K562 (cell line): Measurements from ENCODE around the gene PSG4. TPM values are rescaled to one million over a fixed set of nuclear protein-coding genes. Genes with fewer than 3 reads are reported as not detected.
"Not testable (repeated sequence)": the region's sequence is repeated elsewhere in the genome, so short reads cannot be mapped to it uniquely, and the experiment has no call there.

ENCODE experiments used
- ATAC-seq: fragments of 200-7000 bp; cut with Tn5 transposase; 3 replicates; pipeline ENCODE4 v1.9.1; 2020; ENCODE audit warnings: moderate library complexity
- BruUV-seq: library from RNA; stranded (reverse); fragments of 400-500 nt; replicated peaks from 2 replicates; lab custom pipeline; 2021; lab: Mats Ljungman, UMichigan
- CTCF ChIA-PET: fragments of 300-600 bp; formaldehyde crosslinking; extraction: SDS; loops from one replicate; lab custom pipeline; 2021; ENCODE audit warnings: low intra/inter-chr PET ratio; lab: Yijun Ruan, JAX
- POLR2A ChIA-PET: fragments of 300-600, 350-650 bp; sonication (Branson Sonifier 250); formaldehyde crosslinking; extraction: SDS; loops from one replicate; lab custom pipeline; 2021; ENCODE audit warnings: antibody characterized with exemption, inconsistent platforms; lab: Yijun Ruan, JAX
- DNase-seq, 4 experiments: peaks; one replicate each; pipeline versions ENCODE4 v3.0.0 to v3.0.0-alpha.2; 2011 to 2018; ENCODE audit warnings: low spot score in 3 of 4, mixed read lengths in 3 of 4; ENCODE audit errors: extremely low read depth in 1 of 4
- FAIRE-seq: peaks from 2 replicates; lab custom pipeline; 2011; peaks lifted over from hg19 to GRCh38; lab: Jason Lieb, UNC
- H2AFZ ChIP-seq: 2 replicates; pipeline ENCODE4 v1.6.0; 2011; ENCODE audit warnings: low read depth, low read length, control low read depth, inconsistent platforms
- H3K27ac ChIP-seq: fragments of 200-600 bp; 3 replicates; pipeline ENCODE4 v1.8.0; 2011; ENCODE audit warnings: low read depth, mild to moderate bottlenecking, control low read depth, inconsistent platforms, low read length, moderate library complexity, mixed read lengths; ENCODE audit errors: extremely low read depth
- H3K27me3 ChIP-seq, 2 experiments: fragments of 300-600 bp in 1 of 2; 2 replicates in 1 of 2; 3 replicates in 1 of 2; pipeline versions ENCODE4 v1.6.0 to v1.8.0; 2011; ENCODE audit warnings: inconsistent platforms in 2 of 2, low read length in 2 of 2, mild to moderate bottlenecking in 1 of 2, mixed read lengths in 1 of 2, moderate library complexity in 1 of 2; ENCODE audit not compliant: control insufficient read depth in 2 of 2, insufficient read depth in 2 of 2
- H3K36me3 ChIP-seq: fragments of 300-600 bp; 3 replicates; pipeline ENCODE4 v1.8.0; 2011; ENCODE audit warnings: mild to moderate bottlenecking, low read length, inconsistent platforms; ENCODE audit not compliant: control insufficient read depth, insufficient read depth
- H3K4me1 ChIP-seq, 2 experiments: fragments of 200-600 bp in 1 of 2; replicated peaks in 1 of 2; 2 replicates in 1 of 2; 3 replicates in 1 of 2; pipeline versions ENCODE4 v1.5.1 to v1.8.0; 2011; ENCODE audit warnings: inconsistent platforms in 2 of 2, low read length in 2 of 2, mild to moderate bottlenecking in 1 of 2, mixed read lengths in 1 of 2, moderate library complexity in 1 of 2; ENCODE audit not compliant: control insufficient read depth in 2 of 2, insufficient read depth in 2 of 2
- H3K4me2 ChIP-seq: 2 replicates; pipeline ENCODE4 v1.6.1; 2011; ENCODE audit warnings: low read length, control low read depth, inconsistent platforms, mixed read lengths; ENCODE audit not compliant: insufficient read depth
- H3K4me3 ChIP-seq: fragments of 200-600 bp; sonication (generic), shearing (Covaris generic); 2 replicates; pipeline ENCODE4 v1.5.1; 2016; ENCODE audit warnings: control low read depth, inconsistent platforms
- H3K79me2 ChIP-seq: fragments of 200-600 bp; 3 replicates; pipeline ENCODE4 v1.8.0; 2011; ENCODE audit warnings: low read length, inconsistent platforms; ENCODE audit not compliant: control insufficient read depth, insufficient read depth
- H3K9ac ChIP-seq, 2 experiments: 2 replicates each; pipeline versions ENCODE4 v1.6.0 to v1.6.1; 2011; ENCODE audit warnings: low read depth in 2 of 2, low read length in 2 of 2, control low read depth in 1 of 2, inconsistent platforms in 1 of 2, mild to moderate bottlenecking in 1 of 2, mixed read lengths in 1 of 2; ENCODE audit not compliant: insufficient read depth in 1 of 2
- H3K9me1 ChIP-seq: one replicate; pipeline ENCODE4 v1.6.0; 2011; ENCODE audit warnings: inconsistent platforms, mild to moderate bottlenecking, low read length, moderate library complexity; ENCODE audit not compliant: control insufficient read depth, insufficient read depth
- H3K9me3 ChIP-seq: replicated peaks from 2 replicates; pipeline ENCODE4 v1.5.1; 2011; ENCODE audit warnings: low read depth, low read length, inconsistent platforms; ENCODE audit not compliant: control insufficient read depth, insufficient read depth
- H4K20me1 ChIP-seq: replicated peaks from 2 replicates; pipeline ENCODE4 v1.6.1; 2011; ENCODE audit warnings: low read length, inconsistent platforms, mixed read lengths; ENCODE audit not compliant: control insufficient read depth, insufficient read depth
- CTCF ChIP-seq, 3 experiments: IDR thresholded peaks in 2 of 3; conservative IDR thresholded peaks in 1 of 3; 2 replicates each; pipeline ENCODE4 v1.5.1; 2011 to 2012; ENCODE audit warnings: low read length in 3 of 3, mild to moderate bottlenecking in 3 of 3, control low read depth in 2 of 3, improper control_type of control experiment in 1 of 3, inconsistent platforms in 1 of 3, low read depth in 1 of 3, mixed read lengths in 1 of 3, moderate library complexity in 1 of 3; ENCODE audit not compliant: insufficient read depth in 2 of 3
- SMC3 ChIP-seq: conservative IDR thresholded peaks from 2 replicates; pipeline ENCODE4 v1.6.1; 2011; ENCODE audit warnings: low read depth, low read length, improper control_type of control experiment; ENCODE audit not compliant: insufficient read depth
- WGBS: fragments of 100-300 bp; shearing (Covaris generic); methylation state at CpG from one replicate; pipeline ENCODE4 v1.1.6; 2016; ENCODE audit warnings: low coverage, mixed read lengths; ENCODE audit not compliant: insufficient coverage; ENCODE audit errors: missing lambda C conversion rate; 5-methylcytosine and 5-hydroxymethylcytosine counted together
- in situ Hi-C: fragments of 300-500 bp; cut with MboI; formaldehyde crosslinking; loops from 4 replicates; pipeline ENCODE4 v1.15.0; 2018; ENCODE audit warnings: inconsistent platforms, mixed read lengths
- intact Hi-C: fragments of 100-400 bp; cut with micrococcal nuclease; formaldehyde crosslinking; loops from 2 replicates; pipeline ENCODE4 v1.14.2; 2022
- polyA plus RNA-seq, 8 experiments: library from polyadenylated mRNA; depleted of rRNA in 4 of 8; stranded (reverse) in 5 of 8; unstranded in 3 of 8; fragments of >200 nt; fragmentation: Nextera tagmentation in 2 of 8; fragmentation: Illumina TruSeq in 1 of 8; extraction: Ambion mirVana in 2 of 8; extraction: Trizol in 1 of 8; gene quantifications; 2 replicates each; pipeline versions ENCODE4 v1.2.1 to v1.2.3, GENCODE V29; 2011 to 2014; ENCODE audit warnings: inconsistent platforms in 1 of 8, missing spikeins in 1 of 8
- total RNA-seq, 7 experiments: library from RNA; depleted of rRNA in 6 of 7; stranded (reverse); fragments of >200 nt in 6 of 7; fragmentation: Illumina TruSeq in 2 of 7; extraction: Trizol in 2 of 7; gene quantifications; 2 replicates each; pipeline versions ENCODE4 v1.2.1 to v1.2.3, GENCODE V29; 2011 to 2021; ENCODE audit warnings: low replicate concordance in 1 of 7

Gene PSG4
- total and polyA plus RNA-seq, 9 of the 15 experiments (the other 6 are each of a cell fraction or from before 2014, with no cell fraction given) = 0.03 TPM; not detected in 8

GRCh38 chr19:43188092-43188491, 17.3 kb downstream of the PSG4 start:
- POLR2A ChIA-PET, H4K20me1 ChIP-seq, H3K36me3 ChIP-seq, H3K4me3 ChIP-seq, H3K79me2 ChIP-seq, H3K4me1 ChIP-seq, CTCF ChIA-PET, ATAC-seq, H3K9me3 ChIP-seq, intact Hi-C loops, H3K27ac ChIP-seq, H3K4me2 ChIP-seq, BruUV-seq, FAIRE-seq, H3K9ac ChIP-seq, H3K9me1 ChIP-seq, H3K27me3 ChIP-seq, H2AFZ ChIP-seq: not testable (repeated sequence)
- in situ Hi-C loops = loop anchor here (10.0 kb wide), 1 partner anchor 127 kb away; no protein-coding TSS in a partner anchor
- DNase-seq = peak; percentile 5 to 9 (median 6)
- under 1% methylated on average over 9 of the region's 9 CpGs for WGBS
- TF ChIP-seq CTCF (IDR thresholded peaks at IDR 0.05 in 2 of 3, conservative IDR thresholded peaks at IDR 0.05 in 1 of 3; ENCODE audit: insufficient read depth in 2 of 3, low read depth in 1 of 3, low read length in 3 of 3) (peak; percentile 51 to 59 (median 52); a peak in 5 of 6 replicates), SMC3 (peak; percentile 23; the same call in 1 of the 2 replicates)
